HepG2 (cell line): Measurements from ENCODE around the gene BCL2L11. TPM values are rescaled to one million over a fixed set of nuclear protein-coding genes. Genes with fewer than 3 reads are reported as not detected.

ENCODE experiments used
- ATAC-seq: fragments of 200-7000 bp; cut with Tn5 transposase; 3 replicates; pipeline ENCODE4 v1.9.1; 2020; ENCODE audit warnings: mild to moderate bottlenecking, moderate library complexity
- BruUV-seq: library from RNA; stranded (reverse); fragments of 400-500 nt; replicated peaks from 2 replicates; lab custom pipeline; 2021; lab: Mats Ljungman, UMichigan
- CTCF ChIA-PET: fragments of 300-600 bp; formaldehyde crosslinking; extraction: SDS; loops from one replicate; lab custom pipeline; 2021; ENCODE audit warnings: low total read pairs, inconsistent platforms, low intra/inter-chr PET ratio; lab: Yijun Ruan, JAX
- POLR2A ChIA-PET: fragments of 350-600 bp; sonication (Branson Sonifier 250); formaldehyde crosslinking; loops from one replicate; lab custom pipeline; 2020; ENCODE audit warnings: antibody characterized with exemption, inconsistent platforms; lab: Yijun Ruan, JAX
- DNase-seq: peaks from one replicate; pipeline ENCODE4 v3.0.0-alpha.2; 2015; ENCODE audit warnings: low spot score
- FAIRE-seq: peaks from 3 replicates; lab custom pipeline; 2011; peaks lifted over from hg19 to GRCh38; lab: Jason Lieb, UNC
- H2AFZ ChIP-seq: one replicate; pipeline ENCODE4 v1.6.1; 2011; ENCODE audit warnings: low read length, inconsistent platforms
- H3K27ac ChIP-seq: fragments of 300-600 bp; 3 replicates; pipeline ENCODE4 v1.8.0; 2011; ENCODE audit warnings: mixed run types, mild to moderate bottlenecking, mixed read lengths, low read length, inconsistent platforms; ENCODE audit not compliant: insufficient read depth; ENCODE audit errors: extremely low read length
- H3K27me3 ChIP-seq, 2 experiments: fragments of 200-600 bp in 1 of 2; 2 replicates in 1 of 2; 3 replicates in 1 of 2; pipeline versions ENCODE4 v1.6.0 to v1.8.0; 2011; ENCODE audit warnings: low read length in 2 of 2, mild to moderate bottlenecking in 2 of 2, moderate library complexity in 2 of 2, inconsistent platforms in 1 of 2; ENCODE audit not compliant: insufficient read depth in 2 of 2, control insufficient read depth in 1 of 2
- H3K36me3 ChIP-seq, 2 experiments: fragments of 200-600 bp in 1 of 2; replicated peaks in 1 of 2; 2 replicates in 1 of 2; 3 replicates in 1 of 2; pipeline versions ENCODE4 v1.5.1 to v1.8.0; 2011; ENCODE audit warnings: low read length in 2 of 2, inconsistent platforms in 1 of 2; ENCODE audit not compliant: insufficient read depth in 2 of 2, control insufficient read depth in 1 of 2
- H3K4me1 ChIP-seq: 2 replicates; pipeline ENCODE4 v1.5.1; 2012; ENCODE audit warnings: low read length, inconsistent platforms; ENCODE audit not compliant: insufficient read depth
- H3K4me2 ChIP-seq: 2 replicates; pipeline ENCODE4 v1.6.0; 2011; ENCODE audit warnings: low read depth, low read length, inconsistent platforms
- H3K4me3 ChIP-seq, 3 experiments: fragments of 200-600 bp in 1 of 3; sonication (generic), shearing (Covaris generic) in 1 of 3; replicated peaks in 1 of 3; 2 replicates each; pipeline ENCODE4 v1.5.1; 2011 to 2016; ENCODE audit warnings: low read length in 3 of 3, inconsistent platforms in 2 of 3, low read depth in 2 of 3, mild to moderate bottlenecking in 2 of 3, control low read depth in 1 of 3, mixed read lengths in 1 of 3; ENCODE audit not compliant: insufficient read depth in 1 of 3
- H3K79me2 ChIP-seq: one replicate; pipeline ENCODE4 v1.6.1; 2011; ENCODE audit warnings: low read length, inconsistent platforms; ENCODE audit not compliant: insufficient read depth
- H3K9ac ChIP-seq: 2 replicates; pipeline ENCODE4 v1.6.0; 2011; ENCODE audit warnings: mild to moderate bottlenecking, low read depth, low read length, inconsistent platforms; ENCODE audit not compliant: insufficient read depth
- H3K9me3 ChIP-seq: 2 replicates; pipeline ENCODE4 v1.5.1; 2012; ENCODE audit warnings: mild to moderate bottlenecking, low read length
- H4K20me1 ChIP-seq: 2 replicates; pipeline ENCODE4 v1.6.0; 2011; ENCODE audit warnings: inconsistent platforms, mild to moderate bottlenecking, low read length, moderate library complexity; ENCODE audit not compliant: insufficient read depth
- GATAD2A ChIP-seq: IDR thresholded peaks from 2 replicates; pipeline ENCODE4 v1.6.1; 2016
- MAFF ChIP-seq: IDR thresholded peaks from 2 replicates; pipeline ENCODE4 v1.6.1; 2011; ENCODE audit warnings: low read depth, low read length, improper control_type of control experiment
- MAFK ChIP-seq, 2 experiments: IDR thresholded peaks in 1 of 2; conservative IDR thresholded peaks in 1 of 2; 2 replicates each; pipeline ENCODE4 v1.6.1; 2011; ENCODE audit warnings: improper control_type of control experiment in 2 of 2, low read length in 2 of 2
- MEF2D ChIP-seq: sonication (generic); formaldehyde crosslinking; IDR thresholded peaks from 2 replicates; pipeline ENCODE4 v1.5.1; 2020; ENCODE audit warnings: mild to moderate bottlenecking, missing genetic modification reagents
- ZNF160 ChIP-seq: sonication (generic); formaldehyde crosslinking; IDR thresholded peaks from 2 replicates; pipeline ENCODE4 v1.8.0; 2022; ENCODE audit warnings: mild to moderate bottlenecking, inconsistent platforms, missing genetic modification reagents
- ZNF780A ChIP-seq: sonication (generic); formaldehyde crosslinking; IDR thresholded peaks from 2 replicates; pipeline ENCODE4 v1.8.0; 2022; ENCODE audit warnings: mild to moderate bottlenecking, missing genetic modification reagents, moderate library complexity
- WGBS: methylation state at CpG from one replicate; pipeline ENCODE4 v1.1.6; 2017; ENCODE audit warnings: low lambda C conversion rate; 5-methylcytosine and 5-hydroxymethylcytosine counted together
- in situ Hi-C: cut with HindIII; loops from 2 replicates; pipeline ENCODE4 v1.10.0; 2017; ENCODE audit warnings: low pct_unique_long_range_greater_than_20kb; ENCODE audit not compliant: extremely low pct_ligation_motif_present
- intact Hi-C: fragments of 100-400 bp; cut with micrococcal nuclease; formaldehyde crosslinking; loops from one replicate; pipeline ENCODE4 v1.10.0; 2022; ENCODE audit not compliant: unreplicated experiment
- polyA plus RNA-seq, 8 experiments: library from polyadenylated mRNA; depleted of rRNA in 3 of 8; stranded (reverse) in 7 of 8; unstranded in 1 of 8; fragments of >200 nt; fragmentation: Illumina TruSeq in 4 of 8; extraction: Trizol in 4 of 8; gene quantifications; 2 replicates each; pipeline versions ENCODE4 v1.2.1 to v1.2.3, GENCODE V29; 2011 to 2016; ENCODE audit warnings: low read depth in 4 of 8, missing spikeins in 1 of 8, mixed read lengths in 1 of 8; ENCODE audit not compliant: insufficient read depth in 1 of 8
- total RNA-seq, 5 experiments: library from RNA; depleted of rRNA; stranded (reverse); fragments of >200 nt; fragmentation: Illumina TruSeq; extraction: Trizol; gene quantifications; 2 replicates each; pipeline ENCODE4 v1.2.3, GENCODE V29; 2016; ENCODE audit warnings: low read depth in 1 of 5

The BCL2L11 gene
- total and polyA plus RNA-seq, 2 of the 13 experiments (the other 11 are each of a cell fraction or from before 2014, with no cell fraction given) = 6.1 to 9.7 TPM

DNA sequence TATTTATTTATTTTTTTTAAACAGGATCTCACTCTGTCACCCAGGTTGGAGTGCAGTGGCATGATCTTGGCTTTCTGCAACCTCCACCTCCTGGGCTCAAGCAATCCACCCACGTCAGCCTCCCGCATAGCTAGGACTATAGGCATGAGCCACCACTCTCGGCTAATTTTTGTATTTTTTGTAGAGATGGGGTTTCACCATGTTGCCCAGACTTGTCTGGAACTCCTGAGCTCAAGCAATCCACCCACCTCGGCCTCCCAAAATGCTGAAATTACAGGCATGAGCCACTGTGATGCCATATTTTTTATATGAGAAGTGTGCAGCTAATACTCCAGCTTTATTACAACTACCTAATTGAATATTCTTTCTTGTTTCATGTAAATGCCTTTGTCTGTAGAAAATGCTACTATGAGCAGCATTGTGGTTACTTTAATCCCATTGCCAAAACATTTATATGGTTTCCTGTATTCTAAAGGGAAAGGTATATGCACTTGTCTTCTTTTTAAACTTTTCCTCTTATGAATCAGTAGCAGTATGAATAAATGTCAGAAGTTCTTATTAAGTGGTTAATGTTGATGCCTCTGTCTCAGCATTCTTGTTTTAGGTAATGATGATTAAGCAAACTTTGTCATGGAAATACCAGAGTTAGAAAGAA is 9.5 kb upstream of the BCL2L11 start:
- H3K4me3 ChIP-seq = no peak overlapping the region
- WGBS = 31% methylated on average over 4 of the region's 4 CpGs
- FAIRE-seq (no peak), DNase-seq (no peak), ATAC-seq (no peak)
- ChIA-PET POLR2A (no interaction called here), CTCF (no interaction called here)
- H2AFZ ChIP-seq = no peak overlapping the region
- peaks cover 0 to 18% of the 10 kb centered on the region in 2 experiments; a peak in 4 of 5 replicates for H3K27me3 ChIP-seq
- TF ChIP-seq MAFF = peak; percentile 30; the same call in 1 of the 2 replicates
- TF ChIP-seq MEF2D (CRISPR knock-in tag) = no peak
- no peak for TF ChIP-seq GATAD2A (CRISPR knock-in tag)
- TF ChIP-seq ZNF780A (CRISPR knock-in tag) = no peak
- no peaks in the 10 kb centered on the region for H3K9me3 ChIP-seq
- no peaks in the 10 kb centered on the region for H3K79me2 ChIP-seq
- BruUV-seq = no TSS peak
- in situ Hi-C loops = no loop called here
- H3K36me3 ChIP-seq = no peaks in the 10 kb centered on the region
- H3K9ac ChIP-seq = no peak overlapping the region
- H3K27ac ChIP-seq = no peak overlapping the region
- no peaks in the 10 kb centered on the region for H4K20me1 ChIP-seq
- intact Hi-C loops = loop anchor here (5.0 to 10.0 kb wide), 2 partner anchors 66 to 584 kb away; no protein-coding TSS in a partner anchor
- H3K4me1 ChIP-seq = no peaks in the 10 kb centered on the region
- no peak overlapping the region for H3K4me2 ChIP-seq

DNA sequence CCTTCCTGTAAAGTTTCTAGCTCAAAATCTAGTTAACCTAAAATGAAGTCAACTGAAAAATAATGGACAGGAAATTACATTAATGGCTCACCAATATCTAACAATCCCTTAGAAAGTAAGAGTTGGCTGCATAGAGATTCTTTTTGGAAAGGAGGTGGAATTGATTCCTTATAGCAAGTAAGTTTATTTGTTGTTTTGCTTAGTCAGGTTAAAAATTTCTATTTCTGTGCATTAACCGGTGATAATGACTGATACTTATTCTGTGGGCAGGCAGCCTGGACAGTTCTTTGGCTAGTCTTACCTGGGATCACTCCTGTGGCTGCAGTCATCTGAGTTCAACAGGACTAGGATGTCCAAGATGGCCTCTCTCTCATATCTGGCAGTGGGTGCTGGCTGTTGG is 6.9 kb upstream of the BCL2L11 start:
- DNase-seq (no peak), FAIRE-seq (no peak), ATAC-seq (no peak)
- WGBS = 23% methylated on average over 1 of the region's 1 CpG
- ChIA-PET CTCF (no interaction called here), POLR2A (no interaction called here)
- Histone ChIP-seq H3K36me3 (no peaks in the 10 kb centered on the region), H4K20me1 (no peaks in the 10 kb centered on the region), H3K9me3 (no peaks in the 10 kb centered on the region), H3K4me3 (no peak overlapping the region), H3K27me3 (peaks cover 0 to 17% of the 10 kb centered on the region in 2 experiments; a peak in 4 of 5 replicates), H3K9ac (no peak overlapping the region), H3K79me2 (no peaks in the 10 kb centered on the region), H3K4me2 (no peak overlapping the region), H3K27ac (no peak overlapping the region), H3K4me1 (peaks cover 13% of the 10 kb centered on the region)
- in situ Hi-C loops = no loop called here
- intact Hi-C loops = loop anchor here (5.0 to 10.0 kb wide), 2 partner anchors 63 to 581 kb away; no protein-coding TSS in a partner anchor
- no TSS peak for BruUV-seq
- peak; percentile 71 for TF ChIP-seq MAFF
- no peak for TF ChIP-seq ZNF160 (CRISPR knock-in tag)
- TF ChIP-seq MAFK (conservative IDR thresholded peaks at IDR 0.05 in 1 of 2, IDR thresholded peaks at IDR 0.05 in 1 of 2; ENCODE audit: low read length in 2 of 2) = peak; percentile 66 to 80
- TF ChIP-seq, all 625 proteins: peak for 2
- H2AFZ ChIP-seq = no peak overlapping the region
